HEK293 (cell line): ENCODE measurements around the gene ZFHX3.

ENCODE experiments used
- CTCF ChIA-PET: fragments of 350-600 bp; formaldehyde crosslinking; extraction: SDS; loops from one replicate; lab custom pipeline; 2021; ENCODE audit warnings: antibody characterized with exemption; lab: Yijun Ruan, JAX
- POLR2A ChIA-PET: fragments of 300-600 bp; formaldehyde crosslinking; extraction: SDS; loops from one replicate; lab custom pipeline; 2020; ENCODE audit warnings: antibody characterized with exemption, inconsistent platforms; lab: Yijun Ruan, JAX
- H3K27ac ChIP-seq: fragments of 200-500 bp; sonication (Bioruptor generic); 2 replicates; pipeline ENCODE4 v1.5.1; 2014; ENCODE audit warnings: low read depth, low read length, control low read depth, inconsistent platforms; ENCODE audit errors: extremely low read depth
- H3K36me3 ChIP-seq, 2 experiments: fragments of 200-500 bp in 1 of 2; sonication (Bioruptor generic) in 1 of 2; 1 replicate in 1 of 2; 2 replicates in 1 of 2; pipeline ENCODE4 v1.5.1; 2014 to 2017; ENCODE audit warnings: inconsistent platforms in 2 of 2, low read length in 2 of 2; ENCODE audit not compliant: control insufficient read depth in 2 of 2, insufficient read depth in 1 of 2
- H3K4me1 ChIP-seq: fragments of 200-500 bp; sonication (Bioruptor generic); 2 replicates; pipeline ENCODE4 v1.5.1; 2014; ENCODE audit warnings: mild to moderate bottlenecking, low read length, inconsistent platforms; ENCODE audit not compliant: control insufficient read depth, insufficient read depth
- H3K4me3 ChIP-seq: 2 replicates; pipeline ENCODE4 v1.5.1; 2011; ENCODE audit warnings: low read depth, mild to moderate bottlenecking, control low read depth, low read length, moderate library complexity
- H3K9me3 ChIP-seq: fragments of 200-500 bp; sonication (Bioruptor generic); 2 replicates; pipeline ENCODE4 v1.5.1; 2014; ENCODE audit warnings: low read depth, low read length, inconsistent platforms; ENCODE audit not compliant: control insufficient read depth, insufficient read depth
- FEZF1 ChIP-seq: fragments of 450-650 bp; formaldehyde crosslinking; IDR thresholded peaks from 2 replicates; pipeline ENCODE4 v1.5.1; 2016; ENCODE audit warnings: missing biosample characterization, missing genetic modification characterization
- GLI2 ChIP-seq: fragments of 450-650 bp; formaldehyde crosslinking; IDR thresholded peaks from 2 replicates; pipeline ENCODE4; 2017; ENCODE audit warnings: missing biosample characterization, missing genetic modification characterization, low read depth, borderline replicate concordance
- KLF1 ChIP-seq: fragments of 450-650 bp; formaldehyde crosslinking; IDR thresholded peaks from 2 replicates; pipeline ENCODE4 v1.5.1; 2016; ENCODE audit warnings: missing biosample characterization, missing genetic modification characterization
- KLF7 ChIP-seq: fragments of 450-650 bp; formaldehyde crosslinking; IDR thresholded peaks from 2 replicates; pipeline ENCODE4 v1.5.1; 2016; ENCODE audit warnings: missing biosample characterization, missing genetic modification characterization, borderline replicate concordance
- KLF8 ChIP-seq: fragments of 450-650 bp; formaldehyde crosslinking; IDR thresholded peaks from 2 replicates; pipeline ENCODE4 v1.5.1; 2016; ENCODE audit warnings: missing biosample characterization, missing genetic modification characterization
- MZF1 ChIP-seq: fragments of 450-650 bp; formaldehyde crosslinking; IDR thresholded peaks from 2 replicates; pipeline ENCODE4 v1.5.1; 2017; ENCODE audit warnings: missing biosample characterization, missing genetic modification characterization, borderline replicate concordance
- ZNF223 ChIP-seq: fragments of 450-650 bp; formaldehyde crosslinking; IDR thresholded peaks from 2 replicates; pipeline ENCODE4 v1.5.1; 2016; ENCODE audit warnings: missing biosample characterization, missing genetic modification characterization
- ZNF266 ChIP-seq: fragments of 450-650 bp; formaldehyde crosslinking; IDR thresholded peaks from 2 replicates; pipeline ENCODE4 v1.5.1; 2016; ENCODE audit warnings: missing biosample characterization, missing genetic modification characterization, low read depth
- ZNF292 ChIP-seq: fragments of 450-650 bp; formaldehyde crosslinking; IDR thresholded peaks from 2 replicates; pipeline ENCODE4 v1.5.1; 2016; ENCODE audit warnings: low read depth, missing biosample characterization, missing genetic modification characterization, borderline replicate concordance
- ZNF324 ChIP-seq: fragments of 450-650 bp; formaldehyde crosslinking; IDR thresholded peaks from 2 replicates; pipeline ENCODE4 v1.5.1; 2016; ENCODE audit warnings: missing biosample characterization, missing genetic modification characterization
- ZNF610 ChIP-seq: fragments of 450-650 bp; formaldehyde crosslinking; IDR thresholded peaks from 2 replicates; pipeline ENCODE4 v1.5.1; 2016; ENCODE audit warnings: missing biosample characterization, missing genetic modification characterization, borderline replicate concordance
- ZNF768 ChIP-seq: fragments of 450-650 bp; formaldehyde crosslinking; IDR thresholded peaks from 2 replicates; pipeline ENCODE4 v1.5.1; 2018; ENCODE audit warnings: missing biosample characterization, mild to moderate bottlenecking, missing genetic modification characterization
- TF ChIP-seq, protein P1 (sequence below): fragments of 450-650 bp; formaldehyde crosslinking; IDR thresholded peaks from 2 replicates; pipeline ENCODE4 v1.5.1; 2017; ENCODE audit warnings: missing biosample characterization, mild to moderate bottlenecking, missing genetic modification characterization, moderate library complexity
- TF ChIP-seq, protein P2 (sequence below): fragments of 450-650 bp; formaldehyde crosslinking; IDR thresholded peaks from 2 replicates; pipeline ENCODE4 v1.5.1; 2016; ENCODE audit warnings: missing biosample characterization, missing genetic modification characterization
- TF ChIP-seq, protein P3 (sequence below): fragments of 450-650 bp; formaldehyde crosslinking; IDR thresholded peaks from 2 replicates; pipeline ENCODE4 v1.5.1; 2017; ENCODE audit warnings: missing biosample characterization, missing genetic modification characterization
- TF ChIP-seq, protein P4 (sequence below): fragments of 450-650 bp; formaldehyde crosslinking; IDR thresholded peaks from 2 replicates; pipeline ENCODE4 v1.5.1; 2016; ENCODE audit warnings: missing biosample characterization, missing genetic modification characterization
- TF ChIP-seq, protein P5 (sequence below): fragments of 450-650 bp; formaldehyde crosslinking; IDR thresholded peaks from 2 replicates; pipeline ENCODE4 v1.5.1; 2016; ENCODE audit warnings: missing biosample characterization, missing genetic modification characterization

The ZFHX3 gene

DNA sequence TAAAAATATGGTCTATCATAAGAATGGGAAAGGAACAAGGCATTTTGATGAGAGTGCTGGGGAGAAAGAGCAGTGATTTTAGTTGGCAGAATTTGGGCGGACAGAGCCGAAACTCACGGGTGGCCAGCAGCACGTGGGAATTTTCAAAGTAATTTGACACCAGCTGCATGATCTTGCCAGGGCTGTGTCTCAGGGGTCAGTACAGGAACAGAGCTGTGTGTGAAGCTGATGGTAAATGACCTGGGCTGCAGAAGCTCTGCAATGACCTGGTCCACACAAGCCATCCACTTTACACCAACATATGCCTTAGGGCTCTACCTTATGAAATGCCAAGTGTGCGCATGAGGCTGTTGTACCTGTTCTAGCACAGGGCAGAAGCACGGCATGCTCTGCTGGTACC is 112.0 kb downstream of the ZFHX3 start:
- H3K36me3 ChIP-seq = no peaks in the 10 kb centered on the region
- H3K9me3 ChIP-seq = no peaks in the 10 kb centered on the region
- H3K27ac ChIP-seq = no peak overlapping the region
- ChIA-PET POLR2A (no interaction called here), CTCF (no interaction called here)
- H3K4me1 ChIP-seq = peaks cover 17% of the 10 kb centered on the region
- no peak overlapping the region for H3K4me3 ChIP-seq
- TF ChIP-seq GLI2 (no peak), ZNF324 (tag by site-specific recombination) (no peak), ZNF292 (tag by site-specific recombination) (no peak), KLF8 (tag by site-specific recombination) (no peak)
- TF ChIP-seq, protein P1, sequence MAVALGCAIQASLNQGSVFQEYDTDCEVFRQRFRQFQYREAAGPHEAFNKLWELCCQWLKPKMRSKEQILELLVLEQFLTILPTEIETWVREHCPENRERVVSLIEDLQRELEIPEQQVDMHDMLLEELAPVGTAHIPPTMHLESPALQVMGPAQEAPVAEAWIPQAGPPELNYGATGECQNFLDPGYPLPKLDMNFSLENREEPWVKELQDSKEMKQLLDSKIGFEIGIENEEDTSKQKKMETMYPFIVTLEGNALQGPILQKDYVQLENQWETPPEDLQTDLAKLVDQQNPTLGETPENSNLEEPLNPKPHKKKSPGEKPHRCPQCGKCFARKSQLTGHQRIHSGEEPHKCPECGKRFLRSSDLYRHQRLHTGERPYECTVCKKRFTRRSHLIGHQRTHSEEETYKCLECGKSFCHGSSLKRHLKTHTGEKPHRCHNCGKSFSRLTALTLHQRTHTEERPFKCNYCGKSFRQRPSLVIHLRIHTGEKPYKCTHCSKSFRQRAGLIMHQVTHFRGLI (tag by site-specific recombination) = no peak
- TF ChIP-seq, all 188 proteins: peak for 0

DNA sequence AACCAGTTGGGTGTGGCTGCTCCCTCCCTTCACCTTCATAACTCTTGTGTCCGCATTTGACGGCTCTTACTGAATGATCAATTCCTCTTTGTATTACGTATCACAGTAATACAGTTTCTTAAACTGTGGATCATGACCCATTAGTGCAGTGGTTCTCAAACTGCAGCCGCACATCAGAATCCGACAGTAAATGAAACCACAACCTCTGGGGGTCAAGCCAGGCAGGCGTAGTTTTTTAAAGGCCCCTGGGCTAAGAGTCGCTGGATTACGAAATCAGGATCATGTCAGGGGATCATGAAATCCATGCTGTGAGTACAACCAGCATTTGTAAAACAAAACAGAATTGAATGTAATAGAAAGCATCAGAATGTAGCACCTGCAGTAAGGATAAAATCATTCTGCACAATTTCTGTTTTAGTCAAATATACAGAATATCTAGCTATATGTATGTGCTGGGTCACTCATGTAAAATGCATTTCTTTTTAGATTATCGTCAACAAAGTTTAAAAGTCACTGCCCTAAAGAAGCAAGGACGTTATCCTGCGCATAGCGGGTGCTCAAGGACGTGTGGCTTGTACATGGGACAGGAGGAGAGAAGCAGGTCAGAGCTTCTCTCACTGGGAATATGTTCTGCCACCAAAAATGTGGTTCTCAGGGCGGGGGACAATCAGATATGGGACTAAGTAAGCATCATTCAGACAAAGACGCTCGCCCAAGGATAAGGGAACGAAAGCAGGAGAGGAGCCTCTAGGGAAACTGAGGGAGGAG is 113.1 kb downstream of the ZFHX3 start:
- no peaks in the 10 kb centered on the region for H3K9me3 ChIP-seq
- CTCF ChIA-PET = interaction anchor here (0.8 kb wide), 1 partner anchor 78 kb away, joined by 3 read pairs; no protein-coding TSS in a partner anchor
- POLR2A ChIA-PET = no interaction called here
- peaks cover 26% of the 10 kb centered on the region for H3K4me1 ChIP-seq
- no peak overlapping the region for H3K27ac ChIP-seq
- no peak overlapping the region for H3K4me3 ChIP-seq
- no peaks in the 10 kb centered on the region for H3K36me3 ChIP-seq
- TF ChIP-seq, protein P2, sequence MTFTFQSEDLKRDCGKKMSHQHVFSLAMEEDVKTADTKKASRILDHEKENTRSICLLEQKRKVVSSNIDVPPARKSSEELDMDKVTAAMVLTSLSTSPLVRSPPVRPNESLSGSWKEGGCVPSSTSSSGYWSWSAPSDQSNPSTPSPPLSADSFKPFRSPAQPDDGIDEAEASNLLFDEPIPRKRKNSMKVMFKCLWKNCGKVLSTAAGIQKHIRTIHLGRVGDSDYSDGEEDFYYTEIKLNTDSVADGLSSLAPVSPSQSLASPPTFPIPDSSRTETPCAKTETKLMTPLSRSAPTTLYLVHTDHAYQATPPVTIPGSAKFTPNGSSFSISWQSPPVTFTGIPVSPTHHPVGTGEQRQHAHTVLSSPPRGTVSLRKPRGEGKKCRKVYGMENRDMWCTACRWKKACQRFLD (tag by site-specific recombination) = no peak
- TF ChIP-seq, protein P3, sequence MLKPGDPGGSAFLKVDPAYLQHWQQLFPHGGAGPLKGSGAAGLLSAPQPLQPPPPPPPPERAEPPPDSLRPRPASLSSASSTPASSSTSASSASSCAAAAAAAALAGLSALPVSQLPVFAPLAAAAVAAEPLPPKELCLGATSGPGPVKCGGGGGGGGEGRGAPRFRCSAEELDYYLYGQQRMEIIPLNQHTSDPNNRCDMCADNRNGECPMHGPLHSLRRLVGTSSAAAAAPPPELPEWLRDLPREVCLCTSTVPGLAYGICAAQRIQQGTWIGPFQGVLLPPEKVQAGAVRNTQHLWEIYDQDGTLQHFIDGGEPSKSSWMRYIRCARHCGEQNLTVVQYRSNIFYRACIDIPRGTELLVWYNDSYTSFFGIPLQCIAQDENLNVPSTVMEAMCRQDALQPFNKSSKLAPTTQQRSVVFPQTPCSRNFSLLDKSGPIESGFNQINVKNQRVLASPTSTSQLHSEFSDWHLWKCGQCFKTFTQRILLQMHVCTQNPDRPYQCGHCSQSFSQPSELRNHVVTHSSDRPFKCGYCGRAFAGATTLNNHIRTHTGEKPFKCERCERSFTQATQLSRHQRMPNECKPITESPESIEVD (tag by site-specific recombination) = peak; percentile 37; the same call in 1 of the 2 replicates
- no peak for TF ChIP-seq ZNF610 (tag by site-specific recombination)
- peak; percentile 59; the same call in 1 of the 2 replicates for TF ChIP-seq MZF1 (tag by site-specific recombination)
- peak; percentile 40; the same call in 1 of the 2 replicates for TF ChIP-seq KLF1
- TF ChIP-seq, protein P4, sequence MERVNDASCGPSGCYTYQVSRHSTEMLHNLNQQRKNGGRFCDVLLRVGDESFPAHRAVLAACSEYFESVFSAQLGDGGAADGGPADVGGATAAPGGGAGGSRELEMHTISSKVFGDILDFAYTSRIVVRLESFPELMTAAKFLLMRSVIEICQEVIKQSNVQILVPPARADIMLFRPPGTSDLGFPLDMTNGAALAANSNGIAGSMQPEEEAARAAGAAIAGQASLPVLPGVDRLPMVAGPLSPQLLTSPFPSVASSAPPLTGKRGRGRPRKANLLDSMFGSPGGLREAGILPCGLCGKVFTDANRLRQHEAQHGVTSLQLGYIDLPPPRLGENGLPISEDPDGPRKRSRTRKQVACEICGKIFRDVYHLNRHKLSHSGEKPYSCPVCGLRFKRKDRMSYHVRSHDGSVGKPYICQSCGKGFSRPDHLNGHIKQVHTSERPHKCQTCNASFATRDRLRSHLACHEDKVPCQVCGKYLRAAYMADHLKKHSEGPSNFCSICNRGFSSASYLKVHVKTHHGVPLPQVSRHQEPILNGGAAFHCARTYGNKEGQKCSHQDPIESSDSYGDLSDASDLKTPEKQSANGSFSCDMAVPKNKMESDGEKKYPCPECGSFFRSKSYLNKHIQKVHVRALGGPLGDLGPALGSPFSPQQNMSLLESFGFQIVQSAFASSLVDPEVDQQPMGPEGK (tag by site-specific recombination) = 0 out of 2 replicates have a peak, but pooled peaks have one; percentile 30
- TF ChIP-seq ZNF324 (tag by site-specific recombination) = no peak
- TF ChIP-seq FEZF1 (tag by site-specific recombination) = no peak
- TF ChIP-seq, protein P5, sequence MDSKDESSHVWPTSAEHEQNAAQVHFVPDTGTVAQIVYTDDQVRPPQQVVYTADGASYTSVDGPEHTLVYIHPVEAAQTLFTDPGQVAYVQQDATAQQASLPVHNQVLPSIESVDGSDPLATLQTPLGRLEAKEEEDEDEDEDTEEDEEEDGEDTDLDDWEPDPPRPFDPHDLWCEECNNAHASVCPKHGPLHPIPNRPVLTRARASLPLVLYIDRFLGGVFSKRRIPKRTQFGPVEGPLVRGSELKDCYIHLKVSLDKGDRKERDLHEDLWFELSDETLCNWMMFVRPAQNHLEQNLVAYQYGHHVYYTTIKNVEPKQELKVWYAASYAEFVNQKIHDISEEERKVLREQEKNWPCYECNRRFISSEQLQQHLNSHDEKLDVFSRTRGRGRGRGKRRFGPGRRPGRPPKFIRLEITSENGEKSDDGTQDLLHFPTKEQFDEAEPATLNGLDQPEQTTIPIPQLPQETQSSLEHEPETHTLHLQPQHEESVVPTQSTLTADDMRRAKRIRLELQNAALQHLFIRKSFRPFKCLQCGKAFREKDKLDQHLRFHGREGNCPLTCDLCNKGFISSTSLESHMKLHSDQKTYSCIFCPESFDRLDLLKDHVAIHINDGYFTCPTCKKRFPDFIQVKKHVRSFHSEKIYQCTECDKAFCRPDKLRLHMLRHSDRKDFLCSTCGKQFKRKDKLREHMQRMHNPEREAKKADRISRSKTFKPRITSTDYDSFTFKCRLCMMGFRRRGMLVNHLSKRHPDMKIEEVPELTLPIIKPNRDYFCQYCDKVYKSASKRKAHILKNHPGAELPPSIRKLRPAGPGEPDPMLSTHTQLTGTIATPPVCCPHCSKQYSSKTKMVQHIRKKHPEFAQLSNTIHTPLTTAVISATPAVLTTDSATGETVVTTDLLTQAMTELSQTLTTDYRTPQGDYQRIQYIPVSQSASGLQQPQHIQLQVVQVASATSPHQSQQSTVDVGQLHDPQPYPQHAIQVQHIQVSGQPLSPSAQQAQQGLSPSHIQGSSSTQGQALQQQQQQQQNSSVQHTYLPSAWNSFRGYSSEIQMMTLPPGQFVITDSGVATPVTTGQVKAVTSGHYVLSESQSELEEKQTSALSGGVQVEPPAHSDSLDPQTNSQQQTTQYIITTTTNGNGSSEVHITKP = no peak
- TF ChIP-seq ZNF266 (tag by site-specific recombination) = no peak
- TF ChIP-seq ZNF768 (tag by site-specific recombination) = no peak
- TF ChIP-seq ZNF223 (tag by site-specific recombination) = no peak
- no peak; the same call in 1 of the 2 replicates for TF ChIP-seq KLF7
